ENCODE results near the gene SCN7A. TPM values are rescaled to one million over a fixed set of nuclear protein-coding genes. Genes with fewer than 3 reads are reported as not detected.

SCN7A gene
- total RNA-seq, 1 donor = under 0.01 TPM

DNA sequence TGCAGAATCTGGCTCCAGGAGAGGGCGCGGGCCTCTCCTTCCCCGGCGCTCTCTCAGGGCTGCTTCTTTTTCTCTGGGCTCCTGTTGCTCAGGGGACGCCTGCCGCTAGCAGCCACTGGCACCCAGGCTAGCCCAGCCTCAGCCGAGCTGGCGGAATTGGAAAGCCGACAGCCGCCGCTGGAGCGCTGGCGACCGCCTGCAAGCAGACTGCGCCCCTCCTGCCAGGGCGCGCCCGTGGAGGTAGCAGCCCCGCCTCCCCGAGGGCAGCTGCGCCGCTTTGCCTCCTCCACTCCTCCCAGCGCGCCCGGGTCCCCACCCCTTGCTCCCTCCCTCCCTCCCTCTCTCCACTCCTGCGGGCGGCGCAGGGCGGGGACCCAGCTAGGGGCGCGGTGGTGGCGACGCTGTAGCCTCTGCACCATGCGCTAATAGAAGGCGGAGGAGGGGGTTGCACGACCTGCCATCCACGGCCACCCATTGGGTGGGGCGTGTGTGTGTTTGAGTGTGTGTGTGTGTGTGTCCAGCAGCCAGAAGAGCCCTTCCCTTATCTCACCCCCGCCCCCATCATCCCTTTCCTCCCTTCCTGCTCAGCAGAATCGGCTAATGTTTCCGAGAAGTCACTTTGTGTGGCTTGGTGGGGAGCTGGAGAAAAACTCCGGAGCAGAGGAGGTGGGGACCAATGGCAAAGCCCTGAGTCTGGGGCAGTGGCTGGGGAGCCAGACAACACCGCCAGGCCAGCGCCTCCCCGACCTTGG is 118.1 kb downstream of the SCN7A start, which contains the start of gene SCN9A:
Gene SCN9A, minus strand, starts transcription at position 209 of the 752 bp plus-strand sequence. CDS start 64,188 bp downstream, outside the sequence.
- DNase-seq (ENCODE audit: low read depth) = peak; percentile 47
- TF ChIP-seq, protein P1, sequence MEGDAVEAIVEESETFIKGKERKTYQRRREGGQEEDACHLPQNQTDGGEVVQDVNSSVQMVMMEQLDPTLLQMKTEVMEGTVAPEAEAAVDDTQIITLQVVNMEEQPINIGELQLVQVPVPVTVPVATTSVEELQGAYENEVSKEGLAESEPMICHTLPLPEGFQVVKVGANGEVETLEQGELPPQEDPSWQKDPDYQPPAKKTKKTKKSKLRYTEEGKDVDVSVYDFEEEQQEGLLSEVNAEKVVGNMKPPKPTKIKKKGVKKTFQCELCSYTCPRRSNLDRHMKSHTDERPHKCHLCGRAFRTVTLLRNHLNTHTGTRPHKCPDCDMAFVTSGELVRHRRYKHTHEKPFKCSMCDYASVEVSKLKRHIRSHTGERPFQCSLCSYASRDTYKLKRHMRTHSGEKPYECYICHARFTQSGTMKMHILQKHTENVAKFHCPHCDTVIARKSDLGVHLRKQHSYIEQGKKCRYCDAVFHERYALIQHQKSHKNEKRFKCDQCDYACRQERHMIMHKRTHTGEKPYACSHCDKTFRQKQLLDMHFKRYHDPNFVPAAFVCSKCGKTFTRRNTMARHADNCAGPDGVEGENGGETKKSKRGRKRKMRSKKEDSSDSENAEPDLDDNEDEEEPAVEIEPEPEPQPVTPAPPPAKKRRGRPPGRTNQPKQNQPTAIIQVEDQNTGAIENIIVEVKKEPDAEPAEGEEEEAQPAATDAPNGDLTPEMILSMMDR (IDR thresholded peaks at IDR 0.05; ENCODE audit: insufficient read depth, low read depth, low read length) = no peak
- H3K4me3 ChIP-seq (ENCODE audit: low read depth, low read length) = peak within 1 kb of the TSS; percentile 63

DNA sequence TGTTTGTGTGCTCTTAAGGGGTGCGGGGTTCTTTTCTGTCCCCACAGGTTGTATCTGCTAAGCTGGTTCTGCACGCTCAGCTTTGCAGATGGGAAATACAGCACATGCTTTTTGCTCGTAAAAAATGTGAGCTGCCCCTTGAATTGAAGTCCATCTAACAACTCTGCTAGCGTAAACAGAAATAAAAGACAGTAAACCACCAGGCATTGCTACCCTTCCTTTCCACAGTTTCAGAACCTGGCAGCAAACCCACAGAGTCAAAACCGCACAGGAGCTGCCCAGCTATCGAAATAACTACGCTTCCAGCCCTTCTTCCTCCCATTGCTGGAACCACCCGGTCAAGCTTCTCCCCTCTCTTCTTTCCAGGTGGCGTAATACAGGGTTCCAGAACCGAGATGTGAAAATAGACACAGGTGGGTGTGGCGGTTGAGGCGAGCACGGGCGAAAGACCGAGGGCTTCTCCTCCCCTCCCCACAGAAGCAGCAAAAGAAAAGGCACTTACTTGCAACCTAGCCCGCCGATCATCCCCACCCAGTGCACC is 118.8 kb downstream of the SCN7A start:
- DNase-seq (ENCODE audit: low read depth) = peak; percentile 24
- H3K4me3 ChIP-seq (ENCODE audit: low read depth, low read length) = peak overlapping the region; percentile 63
- TF ChIP-seq, protein P1 (IDR thresholded peaks at IDR 0.05; ENCODE audit: insufficient read depth, low read depth, low read length) = no peak

DNA sequence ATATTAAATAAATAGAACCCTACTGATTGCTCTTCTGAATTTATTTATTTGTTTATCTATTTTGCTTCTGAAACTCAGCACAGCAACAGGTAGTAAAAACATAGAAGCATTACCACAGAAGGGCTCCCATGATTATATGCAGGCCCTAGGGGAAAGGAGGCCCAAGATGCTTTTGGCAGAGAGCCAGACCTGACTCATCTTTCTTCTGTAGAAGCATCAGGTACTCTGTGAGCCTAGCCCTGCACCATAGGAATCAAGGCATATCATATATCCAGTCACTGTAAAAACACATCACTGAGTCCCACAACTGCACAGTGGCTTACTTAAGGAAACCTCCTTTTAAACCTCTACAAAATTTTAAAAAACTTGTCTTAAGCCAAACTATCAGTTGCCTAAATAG is 120.1 kb downstream of the SCN7A start:
- peak; percentile 42 for DNase-seq (ENCODE audit: low read depth)
- TF ChIP-seq, protein P1 (IDR thresholded peaks at IDR 0.05; ENCODE audit: insufficient read depth, low read depth, low read length) = no peak
- H3K4me3 ChIP-seq (ENCODE audit: low read depth, low read length) = no peak overlapping the region

DNA sequence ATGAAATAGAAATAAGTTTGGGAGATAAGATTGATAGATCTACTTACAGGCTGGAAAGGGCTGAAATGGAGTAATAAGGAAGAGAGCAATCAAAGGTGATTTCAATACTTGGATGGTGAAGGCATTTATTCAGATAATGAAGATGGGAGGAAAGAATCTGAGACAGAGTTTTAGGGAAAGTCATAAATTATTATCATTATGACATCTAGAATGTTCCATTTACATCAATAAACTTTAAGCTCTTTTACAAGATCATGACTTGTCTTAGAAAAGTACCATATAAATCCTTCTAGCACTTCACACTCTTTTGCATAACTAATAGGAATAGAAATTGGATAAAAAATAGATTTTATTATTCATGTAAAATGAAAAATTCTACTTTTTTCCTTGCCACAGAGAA is 120.5 kb downstream of the SCN7A start:
- H3K4me3 ChIP-seq (ENCODE audit: low read depth, low read length) = no peak overlapping the region
- no peak for DNase-seq (ENCODE audit: low read depth)
- TF ChIP-seq, protein P1 (IDR thresholded peaks at IDR 0.05; ENCODE audit: insufficient read depth, low read depth, low read length) = no peak

DNA sequence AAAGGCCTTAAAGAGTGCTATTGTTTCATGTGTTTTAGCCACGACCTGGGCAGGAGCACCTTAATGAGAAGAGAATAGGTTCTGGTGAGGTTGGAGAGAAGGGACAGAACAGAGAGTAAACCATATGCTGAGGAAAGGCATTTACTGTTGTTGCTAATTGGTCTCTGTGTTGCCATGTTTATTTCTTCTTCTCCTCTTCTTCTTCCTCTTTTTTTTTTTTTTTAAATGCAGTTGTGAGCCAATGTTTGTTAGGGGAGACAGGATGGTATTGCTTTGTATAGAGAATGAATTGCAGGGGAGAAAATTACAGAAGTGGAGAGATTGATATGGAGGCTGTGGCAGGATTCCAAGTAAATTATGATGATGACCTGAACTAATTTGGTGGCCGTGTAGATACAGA is 120.9 kb downstream of the SCN7A start:
- H3K4me3 ChIP-seq (ENCODE audit: low read depth, low read length) = no peak overlapping the region
- no peak for DNase-seq (ENCODE audit: low read depth)
- TF ChIP-seq, protein P1 (IDR thresholded peaks at IDR 0.05; ENCODE audit: insufficient read depth, low read depth, low read length) = no peak

DNA sequence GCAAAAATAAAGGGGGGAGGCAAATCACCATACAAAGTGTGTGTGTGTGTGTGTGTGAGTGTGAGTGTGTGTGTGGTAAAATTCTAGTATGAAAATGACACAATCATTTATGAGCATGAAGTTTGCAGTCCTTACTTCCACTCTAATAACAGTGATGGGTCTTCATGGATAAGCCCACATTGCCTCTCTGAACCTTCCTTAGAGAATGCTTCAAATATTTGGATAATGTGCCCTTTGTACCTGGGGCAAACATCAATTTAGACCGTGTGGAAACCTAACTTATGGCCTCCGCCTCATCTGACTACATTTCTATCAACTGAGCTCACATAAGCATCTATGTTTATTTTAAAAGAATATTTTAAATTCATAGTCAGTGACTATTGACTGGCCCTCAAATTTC is 122.0 kb downstream of the SCN7A start:
- DNase-seq (ENCODE audit: low read depth) = no peak
- no peak overlapping the region for H3K4me3 ChIP-seq (ENCODE audit: low read depth, low read length)
- TF ChIP-seq, protein P1 (IDR thresholded peaks at IDR 0.05; ENCODE audit: insufficient read depth, low read depth, low read length) = no peak
